ENCODE results near the gene TACR1.

Gene TACR1

GRCh38 chr2:75041731-75042600 lies 157.4 kb downstream of the TACR1 start:
- DNase-seq, result no peak

GRCh38 chr2:75041226-75041625 lies 158.1 kb downstream of the TACR1 start:
- no peak for DNase-seq

- no peak for DNase-seq
Measured at GRCh38 chr2:75035444-75036353, 163.6 kb downstream of the TACR1 start.

GRCh38 chr2:75033516-75033915 lies 165.8 kb downstream of the TACR1 start:
- no peak for DNase-seq

- no peak for DNase-seq
Measured at GRCh38 chr2:75031906-75032803, 167.2 kb downstream of the TACR1 start.

GRCh38 chr2:75031171-75031570 lies 168.1 kb downstream of the TACR1 start:
- no peak for DNase-seq

GRCh38 chr2:75030218-75031009 lies 168.9 kb downstream of the TACR1 start:
- DNase-seq, result no peak

GRCh38 chr2:75027886-75028285 lies 171.4 kb downstream of the TACR1 start:
- no peak for DNase-seq

- DNase-seq, result no peak
Measured at GRCh38 chr2:75025633-75026380, 173.5 kb downstream of the TACR1 start.

- no peak for DNase-seq
Measured at GRCh38 chr2:75025216-75025615, 174.1 kb downstream of the TACR1 start.

GRCh38 chr2:75023666-75024455 lies 175.5 kb downstream of the TACR1 start:
- no peak for DNase-seq

- no peak for DNase-seq
Measured at GRCh38 chr2:75022516-75022915, 176.8 kb downstream of the TACR1 start.

GRCh38 chr2:75021672-75022071 lies 177.6 kb downstream of the TACR1 start:
- no peak for DNase-seq

GRCh38 chr2:75020476-75020875 lies 178.8 kb downstream of the TACR1 start:
- DNase-seq, result no peak

- no peak for DNase-seq
Measured at GRCh38 chr2:75019790-75020189, 179.5 kb downstream of the TACR1 start.

GRCh38 chr2:75018162-75018561 lies 181.2 kb downstream of the TACR1 start:
- DNase-seq, result no peak

GRCh38 chr2:75012080-75012479 lies 187.2 kb downstream of the TACR1 start:
- DNase-seq, result no peak

- DNase-seq, result no peak
Measured at GRCh38 chr2:75010571-75010970, 188.7 kb downstream of the TACR1 start.

- peak; percentile 93 for DNase-seq
Measured at GRCh38 chr2:75007819-75008218, 191.5 kb downstream of the TACR1 start.

GRCh38 chr2:75007061-75007460 lies 192.3 kb downstream of the TACR1 start:
- DNase-seq, result no peak
